GM12801 (cell line): ENCODE results near the gene DNAJC16.

Experiments
- CTCF ChIP-seq: IDR thresholded peaks from one replicate; pipeline ENCODE4 v1.5.1; 2011; ENCODE audit warnings: control low read depth; ENCODE audit not compliant: insufficient read length; ENCODE audit errors: extremely low read depth

DNAJC16 gene

GRCh38 chr1:15577691-15578090, 51.0 kb downstream of the DNAJC16 start:
- no peak for TF ChIP-seq CTCF

DNA sequence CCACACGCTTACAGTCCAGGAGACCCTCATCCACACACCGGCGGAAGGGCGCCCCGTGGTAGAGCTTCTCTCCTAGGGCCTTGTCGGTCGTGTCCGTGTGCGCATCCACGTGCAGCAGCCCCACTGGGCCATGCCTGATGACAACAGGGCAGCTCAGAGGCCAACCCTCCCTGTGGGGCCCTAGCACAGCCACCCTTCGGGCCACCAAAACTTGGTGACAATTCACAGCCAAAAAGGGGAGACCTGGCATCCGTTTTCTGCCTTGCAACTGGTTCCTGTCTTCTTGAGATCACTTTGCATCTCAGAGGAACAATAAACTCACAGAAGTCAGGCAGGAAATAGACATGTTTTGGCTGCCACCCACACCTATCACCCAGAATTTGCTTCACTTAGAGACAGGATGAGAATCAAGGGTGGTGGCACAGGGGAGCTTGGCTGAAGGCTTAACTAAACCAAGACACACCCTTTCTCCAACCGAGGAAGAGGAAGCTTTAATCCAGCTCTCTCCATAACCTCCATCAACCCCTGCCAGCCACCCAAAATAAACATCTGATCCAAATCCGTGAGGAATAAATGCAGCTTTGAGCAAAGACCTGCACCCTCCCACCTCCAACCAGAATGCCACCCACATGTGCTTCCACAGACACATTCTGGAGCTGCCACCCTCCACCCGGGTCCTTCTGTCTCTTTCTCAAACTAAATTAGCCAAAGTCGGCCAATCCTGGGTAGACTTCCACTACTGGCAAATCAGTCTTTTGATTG, 52.5 kb downstream of the DNAJC16 start:
- no peak for TF ChIP-seq CTCF

GRCh38 chr1:15579683-15580047, 53.0 kb downstream of the DNAJC16 start:
- TF ChIP-seq CTCF, result no peak

DNA sequence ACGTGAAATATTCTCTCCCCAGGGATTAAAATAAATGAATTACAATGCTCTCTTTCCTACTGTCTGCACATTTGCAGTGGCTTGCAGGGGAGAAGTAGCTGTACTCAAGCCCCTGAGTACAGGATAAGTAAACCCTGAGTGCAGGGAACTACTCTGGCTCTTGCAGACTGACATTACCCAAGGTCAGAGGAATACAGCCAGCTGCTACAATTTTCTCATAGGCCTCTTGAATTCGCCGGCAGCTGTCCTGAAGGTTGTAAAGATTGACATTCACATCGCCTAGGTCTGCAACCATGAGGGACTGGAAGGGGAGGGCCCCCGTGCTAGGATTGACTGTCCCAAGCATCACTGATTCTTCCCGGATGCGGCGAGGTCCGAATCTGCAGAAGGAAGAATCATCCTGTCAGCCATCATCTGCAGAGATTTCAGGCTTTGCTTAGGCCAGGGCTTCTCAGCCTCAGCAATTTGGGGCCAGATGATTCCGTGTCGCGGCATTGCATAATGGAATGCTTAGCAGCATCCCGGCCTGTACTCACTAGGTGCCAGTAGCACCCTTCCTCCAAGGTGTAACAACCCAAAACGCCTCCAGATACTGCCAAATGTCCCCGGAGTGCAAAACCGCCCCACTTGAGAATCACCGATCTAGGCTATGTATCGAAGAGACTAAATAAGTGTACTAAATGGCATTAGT, 56.5 kb downstream of the DNAJC16 start:
- no peak for TF ChIP-seq CTCF

- no peak for TF ChIP-seq CTCF
These were observed 58.1 kb downstream of the DNAJC16 start, which contains the start of gene AGMAT for GRCh38 chr1:15584489-15585363. Gene AGMAT (minus strand): TSS chr1:15585051. CDS start chr1:15584967, 84 bp downstream.

DNA sequence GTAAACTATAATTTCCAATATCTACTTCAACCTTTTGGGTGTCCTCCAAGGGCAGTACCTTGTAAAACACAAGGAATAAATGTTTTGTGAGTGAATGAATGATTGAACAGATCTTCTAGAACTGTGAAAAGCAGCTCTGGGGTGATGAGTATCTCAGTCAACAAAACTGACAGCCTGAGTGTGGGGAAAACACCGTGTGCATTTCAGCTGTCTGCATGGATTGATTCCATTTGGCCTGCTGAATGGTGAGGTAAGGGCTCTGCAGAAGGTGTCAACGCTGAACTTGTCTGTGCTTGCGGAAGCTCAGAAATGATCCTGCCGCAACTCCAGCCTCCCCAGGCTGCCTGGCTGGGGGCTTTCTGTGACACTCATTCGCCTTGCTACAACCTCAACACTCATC, 65.6 kb downstream of the DNAJC16 start:
- no peak for TF ChIP-seq CTCF
